Stomach smooth muscle (tissue), 2 donors: ENCODE measurements around the gene POLA1.

Source experiments
- H3K27ac ChIP-seq: one replicate; pipeline ENCODE4 v1.7.0; 2013; ENCODE audit warnings: mild to moderate bottlenecking, low read length, inconsistent platforms
- H3K27me3 ChIP-seq, 2 donors: one replicate each; pipeline ENCODE4 v1.7.0; 2013; ENCODE audit warnings: low read length in 2 of 2; ENCODE audit not compliant: insufficient read depth in 2 of 2, control insufficient read depth in 1 of 2
- H3K36me3 ChIP-seq, 2 donors: one replicate each; pipeline ENCODE4 v1.7.0; 2013; ENCODE audit warnings: low read length in 2 of 2; ENCODE audit not compliant: control insufficient read depth in 2 of 2, insufficient read depth in 2 of 2
- H3K4me1 ChIP-seq: one replicate; pipeline ENCODE4 v1.7.0; 2013; ENCODE audit warnings: low read length; ENCODE audit not compliant: control insufficient read depth, insufficient read depth
- H3K4me3 ChIP-seq, 2 donors: one replicate each; pipeline ENCODE4 v1.7.0; 2013; ENCODE audit warnings: low read length in 2 of 2
- H3K9ac ChIP-seq, 2 donors: one replicate each; pipeline ENCODE4 v1.7.0; 2013; ENCODE audit warnings: low read length in 2 of 2, mild to moderate bottlenecking in 1 of 2
- H3K9me3 ChIP-seq, 2 donors: one replicate each; pipeline ENCODE4 v1.7.0; 2013; ENCODE audit warnings: low read length in 2 of 2; ENCODE audit not compliant: control insufficient read depth in 2 of 2
- donor health status: healthy.
- donor health status: Pancreatic carcinoma.

The POLA1 gene

GRCh38 chrX:24925430-24925829 lies 231.7 kb downstream of the POLA1 start:
- H3K27ac ChIP-seq: no peak overlapping the region

GRCh38 chrX:24927372-24927771 lies 233.7 kb downstream of the POLA1 start:
- Histone ChIP-seq H3K9me3 (no peaks in the 10 kb centered on the region), H3K27ac (no peak overlapping the region), H3K9ac (no peak overlapping the region), H3K36me3 (no peaks in the 10 kb centered on the region), H3K4me3 (no peak overlapping the region), H3K27me3 (no peaks in the 10 kb centered on the region), H3K4me1 (no peaks in the 10 kb centered on the region)

More at GRCh38 chrX:24925430-24925829, 231.7 kb downstream of the POLA1 start:
- H3K36me3 ChIP-seq: no peaks in the 10 kb centered on the region
- H3K4me3 ChIP-seq: no peak overlapping the region
- no peaks in the 10 kb centered on the region for H3K27me3 ChIP-seq
- H3K9me3 ChIP-seq: no peaks in the 10 kb centered on the region
- no peaks in the 10 kb centered on the region for H3K4me1 ChIP-seq
- no peak overlapping the region for H3K9ac ChIP-seq

- Histone ChIP-seq H3K4me3 (no peak overlapping the region), H3K27me3 (no peaks in the 10 kb centered on the region), H3K9ac (no peak overlapping the region), H3K27ac (no peak overlapping the region), H3K36me3 (no peaks in the 10 kb centered on the region), H3K9me3 (no peaks in the 10 kb centered on the region), H3K4me1 (no peaks in the 10 kb centered on the region)
Observed at GRCh38 chrX:24928114-24928513, 234.4 kb downstream of the POLA1 start.

GRCh38 chrX:24934279-24934678 lies 240.6 kb downstream of the POLA1 start:
- Histone ChIP-seq H3K9me3 (no peaks in the 10 kb centered on the region), H3K9ac (no peak overlapping the region), H3K27me3 (no peaks in the 10 kb centered on the region), H3K4me1 (no peaks in the 10 kb centered on the region), H3K36me3 (no peaks in the 10 kb centered on the region), H3K4me3 (no peak overlapping the region), H3K27ac (no peak overlapping the region)

GRCh38 chrX:24945009-24945408 lies 251.3 kb downstream of the POLA1 start:
- Histone ChIP-seq H3K9me3 (no peaks in the 10 kb centered on the region), H3K4me3 (no peak overlapping the region), H3K27ac (no peak overlapping the region), H3K27me3 (no peaks in the 10 kb centered on the region), H3K9ac (no peak overlapping the region), H3K4me1 (no peaks in the 10 kb centered on the region), H3K36me3 (no peaks in the 10 kb centered on the region)

GRCh38 chrX:24946369-24946768 lies 252.7 kb downstream of the POLA1 start:
- Histone ChIP-seq H3K27ac (no peak overlapping the region), H3K27me3 (no peaks in the 10 kb centered on the region), H3K4me3 (no peak overlapping the region), H3K9me3 (no peaks in the 10 kb centered on the region), H3K36me3 (no peaks in the 10 kb centered on the region), H3K9ac (no peak overlapping the region), H3K4me1 (no peaks in the 10 kb centered on the region)

GRCh38 chrX:24954732-24955131 lies 261.0 kb downstream of the POLA1 start:
- no peaks in the 10 kb centered on the region for H3K36me3 ChIP-seq

GRCh38 chrX:24955372-24955930 lies 261.7 kb downstream of the POLA1 start:
- H3K4me3 ChIP-seq: no peak overlapping the region
- H3K9ac ChIP-seq: no peak overlapping the region
- no peaks in the 10 kb centered on the region for H3K36me3 ChIP-seq
- no peaks in the 10 kb centered on the region for H3K9me3 ChIP-seq
- H3K27ac ChIP-seq: no peak overlapping the region
- H3K4me1 ChIP-seq: no peaks in the 10 kb centered on the region
- H3K27me3 ChIP-seq: no peaks in the 10 kb centered on the region

More at GRCh38 chrX:24954732-24955131, 261.0 kb downstream of the POLA1 start:
- no peaks in the 10 kb centered on the region for H3K4me1 ChIP-seq
- no peak overlapping the region for H3K9ac ChIP-seq
- H3K4me3 ChIP-seq: no peak overlapping the region
- no peaks in the 10 kb centered on the region for H3K9me3 ChIP-seq
- no peaks in the 10 kb centered on the region for H3K27me3 ChIP-seq
- H3K27ac ChIP-seq: no peak overlapping the region

GRCh38 chrX:24956828-24957227 lies 263.1 kb downstream of the POLA1 start:
- Histone ChIP-seq H3K27ac (no peak overlapping the region), H3K27me3 (no peaks in the 10 kb centered on the region), H3K9me3 (no peaks in the 10 kb centered on the region), H3K36me3 (no peaks in the 10 kb centered on the region), H3K9ac (no peak overlapping the region), H3K4me1 (no peaks in the 10 kb centered on the region), H3K4me3 (no peak overlapping the region)

GRCh38 chrX:24961809-24962208 lies 268.1 kb downstream of the POLA1 start:
- Histone ChIP-seq H3K27me3 (no peaks in the 10 kb centered on the region), H3K4me1 (no peaks in the 10 kb centered on the region), H3K9me3 (no peaks in the 10 kb centered on the region), H3K27ac (no peak overlapping the region), H3K36me3 (no peaks in the 10 kb centered on the region), H3K4me3 (no peak overlapping the region), H3K9ac (no peak overlapping the region)

- Histone ChIP-seq H3K36me3 (no peaks in the 10 kb centered on the region), H3K9me3 (no peaks in the 10 kb centered on the region), H3K4me1 (no peaks in the 10 kb centered on the region), H3K9ac (no peak overlapping the region), H3K4me3 (no peak overlapping the region), H3K27me3 (no peaks in the 10 kb centered on the region), H3K27ac (no peak overlapping the region)
Observed at GRCh38 chrX:24963823-24964222, 270.1 kb downstream of the POLA1 start.
